GM12892 (cell line): ENCODE data around the gene ISOC2.

Experiments used
- POLR2A ChIP-seq: IDR thresholded peaks from 2 replicates; pipeline ENCODE4 v1.6.1; 2011; ENCODE audit warnings: low read depth, low read length, control low read depth
- POLR2AphosphoS5 ChIP-seq: IDR thresholded peaks from 2 replicates; pipeline ENCODE4 v1.6.1; 2011; ENCODE audit warnings: low read depth, low read length, control low read depth
- TAF1 ChIP-seq: IDR thresholded peaks from 2 replicates; pipeline ENCODE4 v1.6.1; 2011; ENCODE audit warnings: low read depth, mild to moderate bottlenecking, control low read depth, low read length, borderline replicate concordance

DNA sequence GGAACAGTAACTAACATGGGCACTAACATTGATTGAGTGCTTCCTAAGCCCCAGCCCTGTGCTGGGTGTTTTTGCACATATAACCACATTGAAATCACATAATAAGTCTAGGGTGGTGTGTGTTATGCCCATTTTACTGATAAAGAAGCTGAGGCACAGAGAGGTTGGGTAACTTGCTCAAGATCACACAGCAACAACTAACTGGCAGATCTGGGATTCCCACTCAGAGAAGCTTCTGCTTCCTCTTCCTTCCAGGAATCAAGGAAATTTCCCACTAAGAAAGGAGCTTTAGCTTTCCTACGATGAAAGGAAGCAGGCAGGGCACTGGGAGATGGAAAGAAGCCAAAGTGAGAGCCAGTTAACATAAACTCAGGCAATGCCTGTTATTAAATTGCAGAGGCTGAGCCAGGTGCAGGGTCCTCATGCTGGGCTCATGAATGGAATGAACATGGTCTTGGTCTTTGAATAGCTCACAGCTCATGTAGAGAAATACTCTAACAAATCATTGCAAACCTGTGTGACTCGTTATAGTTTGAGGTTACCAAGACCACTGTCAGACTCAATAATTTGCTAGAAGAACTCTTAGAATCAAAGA is 36.9 kb upstream of the ISOC2 start:
- TF ChIP-seq POLR2AphosphoS5 = no peak
- TF ChIP-seq POLR2A = no peak
- no peak for TF ChIP-seq TAF1
